Calu3 (cell line): ENCODE data around the gene MICAL3. TPM values are rescaled to one million over a fixed set of nuclear protein-coding genes. Genes with fewer than 3 reads are reported as not detected.

Experiments used
- BruUV-seq: library from RNA; stranded (reverse); fragments of 400-500 nt; replicated peaks from 2 replicates; lab custom pipeline; 2021; lab: Mats Ljungman, UMichigan
- CTCF ChIA-PET: fragments of 300-600 bp; sonication (Branson Sonifier 250); formaldehyde crosslinking; loops from one replicate; lab custom pipeline; 2022; ENCODE audit warnings: antibody characterized with exemption; lab: Charles Lee
- DNase-seq: peaks from one replicate; pipeline ENCODE4 v3.0.0; 2022
- H3K27ac Mint-ChIP-seq: one replicate; pipeline ENCODE4 v1.8.0; 2022; ENCODE audit warnings: mixed read lengths; ENCODE audit not compliant: unreplicated experiment
- H3K27me3 Mint-ChIP-seq: one replicate; pipeline ENCODE4 v1.8.0; 2022; ENCODE audit warnings: mixed read lengths; ENCODE audit not compliant: unreplicated experiment
- H3K36me3 Mint-ChIP-seq: one replicate; pipeline ENCODE4 v1.8.0; 2022; ENCODE audit warnings: mild to moderate bottlenecking, moderate library complexity, mixed read lengths; ENCODE audit not compliant: insufficient read depth, unreplicated experiment
- H3K4me1 Mint-ChIP-seq: one replicate; pipeline ENCODE4 v1.8.0; 2022; ENCODE audit warnings: mild to moderate bottlenecking, low read depth, mixed read lengths; ENCODE audit not compliant: unreplicated experiment
- H3K4me3 Mint-ChIP-seq: one replicate; pipeline ENCODE4 v1.8.0; 2022; ENCODE audit warnings: mild to moderate bottlenecking, low read depth, moderate library complexity, mixed read lengths; ENCODE audit not compliant: unreplicated experiment
- H3K9me3 Mint-ChIP-seq: one replicate; pipeline ENCODE4 v1.8.0; 2022; ENCODE audit warnings: low read depth, mixed read lengths; ENCODE audit not compliant: unreplicated experiment
- CTCF ChIP-seq: fragments of 200-600 bp; IDR thresholded peaks from one replicate; pipeline ENCODE4 v1.8.0; 2022; ENCODE audit warnings: antibody characterized with exemption; ENCODE audit not compliant: unreplicated experiment
- intact Hi-C: fragments of 100-400 bp; cut with micrococcal nuclease; formaldehyde crosslinking; loops from one replicate; pipeline ENCODE4 v1.10.0; 2022; ENCODE audit not compliant: unreplicated experiment
- total RNA-seq: library from RNA; stranded (reverse); gene quantifications from 2 replicates; pipeline ENCODE4 v1.2.3, GENCODE V29; 2022

The MICAL3 gene
- total RNA-seq, 1 experiment from 2014 or later: 60.6 TPM

DNA sequence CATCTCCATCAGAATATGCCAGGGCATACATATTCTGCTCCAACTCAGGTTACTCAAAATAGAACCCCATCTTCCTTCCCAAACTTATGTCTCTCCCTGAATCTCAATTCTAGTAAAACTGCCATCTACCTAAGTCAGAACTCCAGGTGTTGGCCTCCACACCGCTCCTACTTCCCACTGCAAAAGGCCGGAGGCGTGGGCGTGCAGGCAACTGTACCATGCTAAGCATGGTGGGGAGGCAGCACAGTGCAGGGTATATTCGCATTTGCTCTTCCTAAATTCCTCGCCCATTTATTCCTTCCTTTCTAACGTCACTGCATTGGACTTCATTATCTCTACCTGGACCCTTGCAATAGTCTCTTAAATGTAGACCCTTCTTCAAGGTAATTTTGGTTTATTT, 97.8 kb downstream of the MICAL3 start:
- Mint-ChIP-seq H3K9me3 (no peaks in the 10 kb centered on the region), H3K27me3 (no peaks in the 10 kb centered on the region), H3K36me3 (no peaks in the 10 kb centered on the region), H3K27ac (no peak overlapping the region), H3K4me3 (no peak overlapping the region), H3K4me1 (peaks cover 49% of the 10 kb centered on the region)
- no peak for DNase-seq
- no TSS peak for BruUV-seq
- CTCF ChIA-PET: no interaction called here
- intact Hi-C loops: no loop called here
- TF ChIP-seq CTCF: no peak

DNA sequence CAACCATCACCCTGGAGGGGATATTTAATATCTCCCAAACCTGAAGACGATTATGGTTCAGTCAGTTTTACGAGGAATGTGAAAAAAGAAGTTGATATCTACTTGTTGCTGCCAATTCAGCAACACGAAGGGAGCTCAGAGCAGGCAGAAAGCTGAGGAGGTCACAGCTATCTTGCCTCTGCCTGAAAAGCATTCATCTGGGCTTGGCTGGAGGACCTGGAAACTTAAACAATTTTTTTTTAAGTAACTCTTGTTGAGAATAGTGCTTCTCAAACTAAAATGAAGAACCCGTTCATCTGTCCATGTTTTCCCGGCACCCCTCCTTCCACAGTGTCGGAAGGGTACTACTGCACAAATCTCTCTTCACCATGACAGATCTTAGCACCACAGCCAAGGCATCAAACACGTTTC, 98.9 kb downstream of the MICAL3 start:
- no peak for DNase-seq
- BruUV-seq: no TSS peak
- CTCF ChIA-PET: no interaction called here
- TF ChIP-seq CTCF: no peak
- no peak overlapping the region for H3K4me3 Mint-ChIP-seq
- H3K9me3 Mint-ChIP-seq: no peaks in the 10 kb centered on the region
- H3K4me1 Mint-ChIP-seq: peaks cover 52% of the 10 kb centered on the region
- no peaks in the 10 kb centered on the region for H3K27me3 Mint-ChIP-seq
- H3K36me3 Mint-ChIP-seq: no peaks in the 10 kb centered on the region
- intact Hi-C loops: no loop called here
- no peak overlapping the region for H3K27ac Mint-ChIP-seq

DNA sequence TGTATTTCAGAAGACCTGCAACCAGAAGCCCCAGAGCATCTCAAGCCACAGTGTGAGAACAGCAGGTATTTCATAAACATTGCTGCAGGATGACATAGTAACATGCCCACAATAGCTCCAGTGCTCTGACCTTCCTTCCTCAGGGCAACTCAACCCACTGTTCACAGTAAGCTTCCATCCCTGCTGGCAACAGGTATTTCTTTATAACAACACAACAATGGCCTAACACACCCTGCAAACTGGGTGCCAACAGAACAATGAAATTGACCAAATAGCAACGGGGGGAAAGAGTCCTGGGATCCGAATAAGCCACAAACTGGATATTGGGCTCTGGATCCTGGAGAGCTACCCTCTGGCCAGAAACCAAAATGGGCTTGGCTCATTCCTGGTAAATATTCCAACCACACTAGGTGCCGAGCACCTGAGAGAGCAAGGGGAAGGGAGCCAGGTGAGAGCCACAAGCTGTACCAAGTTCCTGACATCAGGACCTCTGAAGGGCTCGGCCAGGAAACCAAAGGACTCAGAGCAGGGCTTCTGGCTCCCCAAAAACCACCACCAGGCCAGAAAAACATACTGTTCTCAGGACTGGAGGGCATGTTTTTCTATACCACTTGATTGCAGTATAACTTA, 99.5 kb downstream of the MICAL3 start:
- intact Hi-C loops: loop anchor here (5.0 kb wide), 1 partner anchor 152 kb away; the partner anchor contains the start of gene PEX26
- BruUV-seq: no TSS peak
- no peak for TF ChIP-seq CTCF
- no peaks in the 10 kb centered on the region for H3K9me3 Mint-ChIP-seq
- no peaks in the 10 kb centered on the region for H3K36me3 Mint-ChIP-seq
- peaks cover 58% of the 10 kb centered on the region for H3K4me1 Mint-ChIP-seq
- H3K27ac Mint-ChIP-seq: no peak overlapping the region
- no peak for DNase-seq
- CTCF ChIA-PET: interaction anchor here (0.5 kb wide), 1 partner anchor 136 kb away, joined by 4 read pairs; no protein-coding TSS in a partner anchor
- H3K27me3 Mint-ChIP-seq: no peaks in the 10 kb centered on the region
- no peak overlapping the region for H3K4me3 Mint-ChIP-seq

DNA sequence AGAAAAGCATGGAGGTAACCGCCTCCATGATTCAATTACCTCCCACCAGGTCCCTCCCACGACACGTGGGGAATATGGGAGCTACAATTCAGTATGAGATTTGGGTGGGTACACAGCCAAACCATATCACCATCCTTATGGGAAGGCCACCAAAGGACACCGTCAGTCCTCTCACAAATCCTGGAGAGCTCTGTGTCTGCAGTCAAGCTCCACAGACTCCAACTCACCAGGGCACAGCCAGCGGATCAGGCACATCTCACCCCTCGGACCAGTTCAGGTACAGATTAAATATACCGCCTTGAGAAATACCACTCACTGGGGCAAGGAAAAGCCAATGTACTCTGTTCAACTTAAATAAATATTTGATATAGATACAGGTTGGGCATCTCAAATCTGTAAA, 100.3 kb downstream of the MICAL3 start:
- Mint-ChIP-seq H3K27me3 (no peaks in the 10 kb centered on the region), H3K4me1 (peaks cover 62% of the 10 kb centered on the region), H3K9me3 (no peaks in the 10 kb centered on the region), H3K4me3 (no peak overlapping the region), H3K36me3 (no peaks in the 10 kb centered on the region), H3K27ac (no peak overlapping the region)
- intact Hi-C loops: loop anchor here (5.0 kb wide), 1 partner anchor 153 kb away; the partner anchor contains the start of gene PEX26
- no peak for TF ChIP-seq CTCF
- DNase-seq: no peak
- no TSS peak for BruUV-seq
- CTCF ChIA-PET: interaction anchor here (0.5 kb wide), 1 partner anchor 137 kb away, joined by 4 read pairs; no protein-coding TSS in a partner anchor
